Stimulated activated CD8-positive, alpha-beta memory T cell treated with anti-CD3 and anti-CD28 coated beads, Interleukin-2, amount 100 ng/mL, for 48 hours (primary cell): ENCODE data around the gene ADSS1.

ENCODE experiments used
- DNase-seq, 2 donors: peaks; one replicate each; pipeline ENCODE4 v3.0.0-alpha.2; 2020; ENCODE audit warnings: low read depth in 2 of 2

Gene ADSS1

GRCh38 chr14:104782808-104783139, 58.7 kb downstream of the ADSS1 start:
- DNase-seq: no peak

- no peak for DNase-seq
These were observed 59.6 kb downstream of the ADSS1 start for GRCh38 chr14:104783484-104784217.

DNA sequence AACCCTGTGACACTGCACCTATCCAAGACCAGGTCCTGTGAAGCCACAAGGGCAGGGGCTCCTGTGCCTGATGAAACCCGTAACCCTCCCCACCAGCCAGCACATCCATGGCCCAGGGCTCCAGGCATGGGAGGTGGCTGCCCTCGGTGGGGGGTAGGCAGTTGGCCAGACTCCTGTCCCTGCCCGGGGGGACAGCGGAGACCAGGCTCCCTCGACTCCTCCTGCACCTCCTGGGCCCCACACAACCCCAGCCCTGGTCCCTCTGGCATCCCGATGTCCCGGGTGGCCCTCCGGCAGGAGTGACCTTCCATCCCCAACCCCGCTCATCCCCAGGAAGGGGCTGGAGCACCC, 60.2 kb downstream of the ADSS1 start:
- no peak for DNase-seq

- DNase-seq: no peak
These were observed 61.0 kb downstream of the ADSS1 start for GRCh38 chr14:104784846-104785707.

DNA sequence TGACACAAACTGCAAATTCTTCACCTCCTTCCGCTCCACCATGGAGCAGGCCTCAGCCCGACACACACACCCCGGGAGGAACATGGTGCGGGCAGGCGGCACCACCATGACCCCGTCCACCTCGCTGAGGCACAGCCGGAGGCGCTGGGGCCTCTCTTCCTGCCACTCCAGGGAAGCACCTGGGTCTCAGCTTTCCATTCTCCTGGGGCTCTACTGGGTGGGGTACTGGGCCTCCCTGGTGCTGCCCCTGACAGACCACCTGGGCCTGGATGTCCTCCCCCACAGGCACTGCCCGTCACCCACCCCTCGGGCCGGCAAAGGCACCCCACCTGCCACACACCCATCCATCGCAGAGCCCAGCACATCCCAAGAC, 61.7 kb downstream of the ADSS1 start:
- DNase-seq: no peak

GRCh38 chr14:104786091-104786586, 62.1 kb downstream of the ADSS1 start:
- no peak for DNase-seq

- no peak for DNase-seq
These were observed 63.0 kb downstream of the ADSS1 start for GRCh38 chr14:104786726-104787675.

DNA sequence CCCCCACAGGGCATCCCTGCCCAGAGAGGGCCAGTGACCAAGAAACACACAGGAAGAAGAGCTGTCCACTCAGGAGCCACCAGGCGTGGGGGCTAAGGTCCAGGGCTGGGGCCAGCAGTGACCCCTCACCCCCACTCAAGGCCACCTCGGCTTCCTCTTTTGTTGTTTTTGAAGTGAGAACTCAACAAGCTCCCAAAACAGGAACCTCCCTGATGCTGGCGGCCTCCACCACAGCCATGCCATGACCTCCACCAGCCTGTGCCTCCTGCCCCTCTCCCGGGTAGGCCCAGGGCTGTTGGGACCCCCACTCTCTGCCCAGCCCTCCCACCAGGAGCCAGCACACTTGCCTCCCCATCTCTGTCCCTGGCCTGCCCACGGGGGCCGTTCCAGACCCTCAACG, 63.7 kb downstream of the ADSS1 start:
- DNase-seq: no peak

- DNase-seq: no peak
These were observed 64.3 kb downstream of the ADSS1 start for GRCh38 chr14:104788161-104788818.

- no peak for DNase-seq
These were observed 65.0 kb downstream of the ADSS1 start for GRCh38 chr14:104788873-104789663.

DNA sequence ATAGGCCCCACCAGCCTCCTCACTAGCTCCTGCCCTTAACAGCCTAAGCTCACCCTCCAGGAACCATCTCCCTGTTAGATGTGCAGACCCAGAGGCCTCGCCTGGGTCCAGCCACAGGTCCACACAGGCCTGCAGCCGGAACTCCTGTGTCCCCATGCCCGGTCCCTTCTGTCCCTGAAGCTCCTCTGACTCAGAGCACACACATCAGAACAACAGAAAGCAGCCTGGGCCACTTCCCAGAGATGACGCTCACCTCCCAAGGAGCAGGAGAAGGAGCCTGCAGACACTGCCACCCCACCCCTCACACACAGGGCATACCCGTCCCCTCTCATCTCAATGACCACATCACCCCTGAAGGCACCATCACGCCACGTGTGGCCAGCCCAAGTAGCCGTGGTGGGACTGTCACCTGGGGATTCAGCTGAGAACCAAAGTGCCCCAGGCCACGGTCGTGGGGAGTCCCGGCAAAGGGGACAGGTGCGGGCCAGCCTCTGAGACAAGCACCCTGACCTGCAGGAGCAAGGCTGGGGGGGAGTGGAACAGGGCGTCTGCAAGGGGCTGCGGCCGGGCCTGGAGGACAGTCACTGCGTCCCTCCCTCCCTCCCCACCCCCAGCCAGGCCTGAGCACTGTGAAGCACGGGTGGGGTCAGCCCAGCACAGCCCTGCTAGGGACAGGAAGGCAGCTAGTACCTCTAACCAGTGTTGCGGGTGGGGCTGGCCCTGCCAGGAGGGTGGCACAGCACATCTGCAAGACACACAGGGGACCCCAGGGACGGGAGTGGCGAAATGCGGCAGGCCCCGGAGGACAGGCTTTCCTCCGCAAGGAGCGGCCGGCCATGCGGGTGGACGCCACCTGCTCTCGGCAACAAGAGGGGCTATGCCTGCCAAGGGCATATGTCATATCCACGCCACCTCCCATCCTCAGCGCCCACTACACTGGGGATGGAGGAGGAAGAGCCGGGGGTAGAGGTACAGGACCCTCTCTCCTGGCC, 66.0 kb downstream of the ADSS1 start:
- DNase-seq: no peak

DNA sequence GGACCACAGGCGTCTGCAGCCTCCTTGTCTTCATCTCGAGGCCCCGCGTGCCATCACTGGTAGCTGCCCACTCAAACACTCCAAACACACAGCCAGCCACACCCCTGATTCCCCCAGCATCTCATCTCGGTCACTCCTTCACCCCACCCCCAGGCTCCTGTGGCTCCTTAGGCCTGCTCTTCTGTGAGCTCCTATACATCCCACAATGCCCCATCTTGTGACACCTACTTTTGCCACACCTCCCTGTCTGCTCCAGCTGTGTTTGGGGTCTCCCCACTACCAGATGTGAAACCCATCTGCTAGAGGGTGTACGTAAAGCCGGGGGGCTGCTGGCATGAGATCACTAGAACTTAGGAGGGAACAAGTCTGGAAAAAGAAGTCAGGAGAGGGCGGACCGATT, 67.4 kb downstream of the ADSS1 start:
- no peak for DNase-seq

GRCh38 chr14:104792101-104792884, 68.3 kb downstream of the ADSS1 start:
- no peak for DNase-seq

DNA sequence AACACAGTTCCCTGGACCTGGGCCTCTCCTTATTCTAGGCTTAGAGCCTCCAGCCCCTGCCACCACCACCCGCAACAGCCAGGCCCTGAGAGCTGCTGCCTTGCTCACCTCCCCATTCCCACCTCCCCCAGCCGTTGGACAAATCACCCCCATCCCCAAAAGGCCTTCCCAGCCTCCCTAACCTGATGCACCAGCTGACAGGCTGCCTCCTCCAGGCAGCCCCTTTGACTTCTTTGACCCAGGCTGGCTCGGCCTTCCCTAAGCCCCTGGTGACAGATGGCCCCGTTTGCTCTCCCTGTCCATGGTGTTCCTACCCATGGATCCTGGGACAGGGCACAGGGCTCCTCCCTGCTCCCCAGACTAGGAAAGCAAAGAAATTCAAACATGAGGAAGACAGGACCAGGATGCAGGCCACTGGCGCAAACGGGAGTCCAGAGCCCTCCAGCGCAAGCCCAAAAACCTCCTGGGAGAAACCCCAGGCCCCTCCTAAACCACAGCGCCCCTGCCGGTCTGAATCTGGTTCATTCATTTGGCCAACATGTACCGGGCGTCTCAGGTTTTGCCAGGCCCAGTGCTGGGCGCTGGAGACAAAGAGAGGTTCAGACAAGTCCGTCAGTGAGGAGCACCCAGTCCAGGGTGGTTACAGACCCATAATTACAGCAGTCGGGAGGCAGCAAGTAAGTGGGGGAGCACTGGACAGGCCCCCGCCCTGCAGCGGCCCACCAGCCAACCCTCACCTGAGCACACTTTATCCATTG, 69.1 kb downstream of the ADSS1 start:
- no peak for DNase-seq

DNA sequence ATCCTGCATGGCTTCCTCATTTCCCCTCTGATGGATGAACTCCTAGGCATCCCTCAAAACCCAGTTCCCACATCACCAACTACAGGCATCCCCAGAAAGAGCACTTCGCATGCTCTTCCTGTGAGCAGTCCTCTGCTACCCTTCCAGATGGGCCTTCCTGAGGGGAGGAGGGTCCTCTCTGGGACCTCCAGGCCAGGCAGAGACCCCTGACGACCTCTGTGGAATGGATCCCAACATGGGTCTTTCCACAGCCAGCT, 69.6 kb downstream of the ADSS1 start:
- DNase-seq: no peak

- DNase-seq: peak; percentile 60 to 63
These were observed 70.1 kb downstream of the ADSS1 start for GRCh38 chr14:104794099-104794498.

GRCh38 chr14:104794631-104794992, 70.6 kb downstream of the ADSS1 start:
- no peak for DNase-seq
